ENCODE measurements around the gene STUB1.
A peak's percentile ranks its signal among the peaks of the same experiment; 100 is the strongest.

Gene STUB1

DNA sequence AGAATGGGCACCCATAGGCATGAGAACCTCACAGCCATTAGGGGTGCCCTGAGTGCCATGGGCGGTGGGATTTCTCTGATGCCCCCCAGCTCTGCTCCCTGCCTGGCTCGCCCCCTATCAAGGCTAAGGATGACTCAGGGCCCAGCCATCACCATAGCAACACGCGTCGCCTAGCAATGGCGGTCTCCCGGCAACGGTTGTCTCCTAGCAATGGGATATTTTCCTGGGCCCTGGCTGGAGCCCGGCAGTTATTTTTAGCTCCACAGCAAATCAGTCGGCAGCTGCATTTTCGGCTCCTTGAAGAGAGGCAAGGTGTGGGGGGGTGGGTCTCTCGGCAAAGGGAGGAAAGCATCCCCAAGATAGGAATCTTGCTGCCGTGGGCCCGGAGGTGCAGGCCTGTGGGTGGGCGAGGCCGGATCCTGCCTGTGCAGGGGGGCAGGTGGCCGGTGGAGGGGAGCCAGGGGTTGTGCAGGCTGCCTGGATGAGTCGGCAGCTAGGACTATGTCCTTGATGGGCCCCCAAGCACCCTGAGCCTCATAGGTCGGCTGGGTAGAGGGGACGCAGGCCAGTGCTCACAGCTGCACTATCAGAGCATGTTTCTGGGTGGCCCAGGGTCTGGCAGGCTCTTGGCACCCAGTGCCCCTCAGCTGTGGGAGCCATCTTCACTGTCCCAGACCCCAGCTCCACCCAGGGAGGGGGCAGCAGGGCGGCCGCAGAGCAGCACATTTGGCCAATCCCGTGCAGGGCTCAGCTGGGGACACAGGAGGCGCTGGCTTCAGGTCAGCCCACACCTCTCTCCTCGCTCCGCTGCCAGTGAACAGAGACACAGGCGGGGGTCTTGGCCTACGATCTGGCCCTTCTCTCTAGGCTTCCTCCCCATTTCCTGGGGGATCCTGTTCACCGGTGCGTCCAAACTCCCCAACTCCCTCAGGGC is 29.6 kb downstream of the STUB1 start:
- H3K27ac ChIP-seq = no peak overlapping the region

DNA sequence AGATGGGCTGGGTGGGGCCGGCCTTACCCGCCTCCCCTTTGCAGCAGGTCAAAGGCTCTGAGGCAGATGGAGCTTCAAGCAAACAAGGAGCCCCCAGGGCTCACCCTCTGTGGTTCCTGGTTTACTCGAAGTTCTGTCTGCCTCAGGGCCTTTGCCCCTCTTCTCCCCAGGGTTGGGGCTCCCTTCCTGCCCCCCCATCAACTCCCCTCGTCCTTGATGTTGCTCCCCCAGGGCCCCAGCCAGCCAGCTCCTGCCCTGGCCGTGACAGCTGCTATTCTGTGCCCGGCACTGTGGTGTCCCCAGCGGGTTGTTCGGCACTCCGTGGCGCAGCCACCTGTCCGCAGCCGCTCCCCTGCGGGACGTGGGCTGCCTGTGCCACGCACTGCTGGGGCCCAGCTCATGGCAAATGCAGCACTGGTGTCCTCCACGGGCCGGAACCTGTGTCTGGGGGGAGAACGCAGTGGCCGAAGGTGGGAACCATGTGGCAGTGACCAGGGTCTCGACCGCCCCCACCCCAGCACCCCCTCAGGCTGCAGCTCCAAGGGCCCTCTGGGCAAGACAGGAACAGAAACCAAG is 30.4 kb downstream of the STUB1 start:
- no peaks in the 10 kb centered on the region for H3K36me3 ChIP-seq (ENCODE audit: control insufficient read depth, insufficient read depth, low read length)
- H3K79me2 ChIP-seq = no peaks in the 10 kb centered on the region
- no peak overlapping the region for H3K4me2 ChIP-seq (ENCODE audit: low read length)
- no peak overlapping the region for H3K4me3 ChIP-seq (ENCODE audit: low read depth, low read length)
- no peaks in the 10 kb centered on the region for H3K9me3 ChIP-seq (ENCODE audit: control insufficient read depth, low read length)
- TF ChIP-seq, protein P1, sequence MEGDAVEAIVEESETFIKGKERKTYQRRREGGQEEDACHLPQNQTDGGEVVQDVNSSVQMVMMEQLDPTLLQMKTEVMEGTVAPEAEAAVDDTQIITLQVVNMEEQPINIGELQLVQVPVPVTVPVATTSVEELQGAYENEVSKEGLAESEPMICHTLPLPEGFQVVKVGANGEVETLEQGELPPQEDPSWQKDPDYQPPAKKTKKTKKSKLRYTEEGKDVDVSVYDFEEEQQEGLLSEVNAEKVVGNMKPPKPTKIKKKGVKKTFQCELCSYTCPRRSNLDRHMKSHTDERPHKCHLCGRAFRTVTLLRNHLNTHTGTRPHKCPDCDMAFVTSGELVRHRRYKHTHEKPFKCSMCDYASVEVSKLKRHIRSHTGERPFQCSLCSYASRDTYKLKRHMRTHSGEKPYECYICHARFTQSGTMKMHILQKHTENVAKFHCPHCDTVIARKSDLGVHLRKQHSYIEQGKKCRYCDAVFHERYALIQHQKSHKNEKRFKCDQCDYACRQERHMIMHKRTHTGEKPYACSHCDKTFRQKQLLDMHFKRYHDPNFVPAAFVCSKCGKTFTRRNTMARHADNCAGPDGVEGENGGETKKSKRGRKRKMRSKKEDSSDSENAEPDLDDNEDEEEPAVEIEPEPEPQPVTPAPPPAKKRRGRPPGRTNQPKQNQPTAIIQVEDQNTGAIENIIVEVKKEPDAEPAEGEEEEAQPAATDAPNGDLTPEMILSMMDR (IDR thresholded peaks at IDR 0.05) = no peak
- no peak overlapping the region for H2AFZ ChIP-seq
- peaks cover 5% of the 10 kb centered on the region for H3K4me1 ChIP-seq
- no peak overlapping the region for H3K27ac ChIP-seq
- no peak overlapping the region for H3K9ac ChIP-seq
- H3K27me3 ChIP-seq (ENCODE audit: control insufficient read depth, insufficient read depth, low read length) = peaks cover 3% of the 10 kb centered on the region

More for the DNA sequence above, 29.6 kb downstream of the STUB1 start:
- no peak overlapping the region for H2AFZ ChIP-seq
- no peaks in the 10 kb centered on the region for H3K9me3 ChIP-seq (ENCODE audit: control insufficient read depth, low read length)
- H3K79me2 ChIP-seq = no peaks in the 10 kb centered on the region
- TF ChIP-seq, protein P1 (IDR thresholded peaks at IDR 0.05) = no peak
- no peak overlapping the region for H3K4me2 ChIP-seq (ENCODE audit: low read length)
- peaks cover 6% of the 10 kb centered on the region for H3K27me3 ChIP-seq (ENCODE audit: control insufficient read depth, insufficient read depth, low read length)
- no peak overlapping the region for H3K4me3 ChIP-seq (ENCODE audit: low read depth, low read length)
- no peak overlapping the region for H3K9ac ChIP-seq
- H3K4me1 ChIP-seq = peaks cover 5% of the 10 kb centered on the region
- H3K36me3 ChIP-seq (ENCODE audit: control insufficient read depth, insufficient read depth, low read length) = no peaks in the 10 kb centered on the region

GRCh38 chr16:711084-711483 is 30.9 kb downstream of the STUB1 start:
- Histone ChIP-seq H3K79me2 (no peaks in the 10 kb centered on the region), H3K4me3 (ENCODE audit: low read depth, low read length) (no peak overlapping the region), H3K36me3 (ENCODE audit: control insufficient read depth, insufficient read depth, low read length) (no peaks in the 10 kb centered on the region), H3K4me2 (ENCODE audit: low read length) (no peak overlapping the region), H3K27me3 (ENCODE audit: control insufficient read depth, insufficient read depth, low read length) (peaks cover 3% of the 10 kb centered on the region), H3K4me1 (peaks cover 5% of the 10 kb centered on the region), H3K9me3 (ENCODE audit: control insufficient read depth, low read length) (no peaks in the 10 kb centered on the region), H3K27ac (no peak overlapping the region), H2AFZ (no peak overlapping the region), H3K9ac (no peak overlapping the region)
- TF ChIP-seq, protein P1 (IDR thresholded peaks at IDR 0.05) = no peak

- Histone ChIP-seq H3K4me3 (ENCODE audit: low read depth, low read length) (no peak overlapping the region), H3K9me3 (ENCODE audit: control insufficient read depth, low read length) (no peaks in the 10 kb centered on the region), H3K4me1 (peaks cover 10% of the 10 kb centered on the region), H3K4me2 (ENCODE audit: low read length) (no peak overlapping the region), H3K79me2 (no peaks in the 10 kb centered on the region), H3K36me3 (ENCODE audit: control insufficient read depth, insufficient read depth, low read length) (no peaks in the 10 kb centered on the region), H3K9ac (no peak overlapping the region), H2AFZ (no peak overlapping the region), H3K27ac (no peak overlapping the region), H3K27me3 (ENCODE audit: control insufficient read depth, insufficient read depth, low read length) (peaks cover 3% of the 10 kb centered on the region)
- TF ChIP-seq, protein P1 (IDR thresholded peaks at IDR 0.05) = peak; percentile 96
Observed at GRCh38 chr16:711548-712320, 31.5 kb downstream of the STUB1 start.
